Caki2 (cell line): ENCODE measurements around the gene GPR158. TPM values are rescaled to one million over a fixed set of nuclear protein-coding genes. Genes with fewer than 3 reads are reported as not detected.
"Not testable (repeated sequence)": the region's sequence is repeated elsewhere in the genome, so short reads cannot be mapped to it uniquely, and the experiment has no call there.

Experiments
- DNase-seq: peaks from one replicate; pipeline ENCODE4 v3.0.0-alpha.2; 2015; ENCODE audit warnings: low read depth
- in situ Hi-C: cut with HindIII; loops from 2 replicates; pipeline ENCODE4 v1.10.0; 2016; ENCODE audit warnings: low sequenced_read_pairs, low pct_unique_long_range_greater_than_20kb, mixed read lengths
- total RNA-seq: library from RNA; depleted of rRNA; stranded (reverse); fragments of >200 nt; shearing (Covaris generic); gene quantifications from 2 replicates; pipeline ENCODE4 v1.2.3, GENCODE V29; 2014; ENCODE audit warnings: low replicate concordance

GPR158 gene
- total RNA-seq, 1 experiment from 2014 or later: not detected

GRCh38 chr10:25356609-25357008, 181.8 kb downstream of the GPR158 start:
- in situ Hi-C loops: no loop called here
- no peak for DNase-seq

GRCh38 chr10:25357269-25357668, 182.5 kb downstream of the GPR158 start:
- in situ Hi-C loops: no loop called here
- DNase-seq: no peak

DNA sequence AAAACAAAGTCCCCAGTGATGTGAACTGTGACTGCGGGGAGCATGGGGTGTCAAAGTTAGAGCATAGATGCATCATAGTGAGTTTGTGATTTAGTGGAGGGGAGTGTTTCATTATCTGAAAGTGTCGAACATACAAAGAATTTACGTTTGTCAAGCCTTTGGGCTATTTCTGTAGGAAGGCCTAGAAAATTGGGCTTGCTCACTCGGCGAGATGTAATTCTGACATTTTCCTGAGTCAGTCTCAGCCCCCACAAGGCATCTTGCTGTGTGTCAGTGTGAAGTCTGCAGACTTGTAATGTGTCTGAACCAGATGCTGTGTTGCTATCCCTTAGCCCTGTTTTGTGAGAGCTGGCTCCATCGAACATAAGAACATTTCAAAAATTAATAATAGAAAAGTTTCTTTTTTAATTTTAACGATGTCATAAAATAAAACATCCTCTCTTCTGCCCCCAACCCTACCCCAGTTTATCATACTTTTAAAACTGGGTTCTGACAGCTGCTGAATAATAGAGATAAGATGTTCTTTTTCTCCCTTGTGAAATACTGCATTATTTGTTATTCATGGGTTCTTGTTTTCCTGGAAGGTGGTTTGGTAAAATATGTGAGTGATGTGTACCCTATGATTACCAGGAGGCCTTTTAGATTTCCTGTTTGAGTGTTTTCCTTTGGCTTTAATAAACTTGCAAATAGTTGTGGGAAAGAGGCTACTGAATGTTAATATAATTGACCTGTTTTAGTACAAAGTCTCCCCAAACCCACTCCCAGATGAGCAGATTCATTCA, 207.4 kb downstream of the GPR158 start:
- in situ Hi-C loops: no loop called here
- no peak for DNase-seq

- DNase-seq, in situ Hi-C loops: not testable (repeated sequence)
Observed at GRCh38 chr10:25382901-25383300, 208.1 kb downstream of the GPR158 start.

GRCh38 chr10:25383686-25384085, 208.9 kb downstream of the GPR158 start:
- DNase-seq: no peak
- in situ Hi-C loops: no loop called here

DNA sequence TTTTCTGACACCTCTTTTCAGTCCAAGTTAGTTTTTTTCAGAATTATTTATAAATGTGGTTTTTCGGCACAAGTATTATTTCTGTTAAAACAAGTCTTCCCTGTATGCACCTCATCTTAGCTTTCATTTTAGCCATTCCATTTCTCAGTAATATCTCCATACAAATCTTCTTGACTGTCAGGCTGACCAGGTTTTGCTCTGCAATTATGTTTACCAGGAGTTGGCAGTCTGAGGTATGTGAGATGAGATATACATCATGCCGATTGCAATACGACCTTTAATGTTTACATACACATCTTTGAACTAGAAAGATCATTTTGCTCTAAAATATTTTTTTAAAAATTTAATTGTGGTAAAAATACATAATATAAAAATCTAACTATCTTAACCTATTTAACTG, 209.8 kb downstream of the GPR158 start:
- DNase-seq: no peak
- in situ Hi-C loops: no loop called here

DNA sequence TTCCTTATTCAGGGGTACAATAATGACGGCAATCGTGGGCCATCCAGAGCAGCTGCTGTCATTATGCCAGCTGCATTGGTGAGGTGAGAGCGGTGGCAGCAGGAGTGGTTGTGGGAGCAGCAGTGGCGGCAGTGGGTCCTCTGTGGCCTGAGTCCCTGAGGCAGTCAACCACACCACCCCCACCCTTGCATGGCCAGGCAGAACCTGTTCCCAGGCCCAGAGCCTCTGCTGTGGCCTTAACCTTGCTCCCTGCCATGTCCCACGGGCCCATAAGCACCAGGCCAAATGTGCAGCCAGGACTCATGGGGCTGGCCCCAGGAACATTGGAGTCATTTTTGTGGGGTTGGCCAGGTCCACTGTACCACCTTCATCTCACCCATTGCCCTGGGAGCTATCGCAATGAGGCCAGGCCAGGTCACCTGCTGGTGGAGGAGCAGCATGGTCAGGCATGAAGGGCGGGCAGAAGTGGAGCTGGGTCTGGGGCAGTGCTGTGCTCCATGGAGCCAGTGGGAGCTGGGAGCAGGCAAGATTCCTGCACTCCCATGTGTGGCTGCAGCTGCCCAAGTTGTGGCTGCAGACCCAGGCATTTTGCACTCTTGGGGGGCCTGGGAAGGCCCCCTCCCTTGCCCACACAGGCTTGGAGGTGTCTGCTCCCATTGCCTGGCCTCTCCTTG, 213.5 kb downstream of the GPR158 start:
- DNase-seq: no peak
- in situ Hi-C loops: no loop called here

- in situ Hi-C loops: no loop called here
- no peak for DNase-seq
Observed at GRCh38 chr10:25388862-25389206, 214.0 kb downstream of the GPR158 start.

DNA sequence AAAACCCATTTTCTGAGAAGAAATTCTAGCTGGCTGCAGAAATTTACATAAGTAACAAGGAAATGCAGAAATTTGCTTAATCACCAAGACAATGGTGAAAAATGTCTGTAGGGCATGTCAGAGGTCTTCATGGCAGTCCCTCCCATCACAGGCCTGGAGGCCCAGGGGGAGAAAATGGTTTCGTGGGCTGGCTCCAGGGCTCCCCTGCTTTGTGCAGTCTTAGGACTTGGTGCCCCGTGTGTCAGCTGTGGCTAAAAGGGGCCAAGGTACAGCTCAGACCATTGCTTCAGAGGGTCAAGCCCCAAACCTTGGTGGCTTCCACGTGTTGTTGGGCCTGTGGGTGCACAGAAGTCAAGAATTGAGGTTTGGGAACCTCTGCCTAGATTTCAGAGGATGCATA, 215.9 kb downstream of the GPR158 start:
- in situ Hi-C loops: no loop called here
- DNase-seq: no peak

DNA sequence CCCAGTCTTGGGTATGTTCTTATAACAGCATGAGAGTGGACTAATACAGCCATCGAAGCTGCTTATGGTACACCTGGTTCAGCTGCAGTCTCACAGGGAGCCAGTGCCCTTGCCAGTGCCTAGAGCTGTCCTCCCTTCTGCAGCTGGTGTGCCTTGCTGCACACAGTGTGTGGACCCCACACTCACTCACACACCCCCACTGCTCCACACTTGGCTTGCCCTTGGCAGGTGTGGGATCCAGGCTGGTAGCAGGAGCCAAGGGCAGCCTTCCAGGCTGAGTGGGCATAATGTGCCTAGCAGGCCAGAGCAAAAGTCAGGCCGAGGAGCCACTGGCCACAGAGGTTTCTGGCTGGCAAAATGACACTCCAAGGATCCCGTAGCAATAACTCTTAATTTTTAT, 217.3 kb downstream of the GPR158 start:
- in situ Hi-C loops: no loop called here
- DNase-seq: no peak

GRCh38 chr10:25393621-25394020, 218.8 kb downstream of the GPR158 start:
- in situ Hi-C loops: no loop called here
- no peak for DNase-seq

- in situ Hi-C loops: no loop called here
- no peak for DNase-seq
Observed at GRCh38 chr10:25398680-25399079, 223.9 kb downstream of the GPR158 start.

GRCh38 chr10:25405871-25406270, 231.1 kb downstream of the GPR158 start:
- DNase-seq: no peak
- in situ Hi-C loops: no loop called here

- in situ Hi-C loops: no loop called here
Observed at GRCh38 chr10:25417611-25418010, 242.8 kb downstream of the GPR158 start.

GRCh38 chr10:25425776-25426175, 251.0 kb downstream of the GPR158 start:
- DNase-seq: no peak

More at GRCh38 chr10:25417611-25418010, 242.8 kb downstream of the GPR158 start:
- no peak for DNase-seq

GRCh38 chr10:25436431-25436830, 261.6 kb downstream of the GPR158 start:
- no peak for DNase-seq
- in situ Hi-C loops: no loop called here

More at GRCh38 chr10:25425776-25426175, 251.0 kb downstream of the GPR158 start:
- in situ Hi-C loops: no loop called here

DNA sequence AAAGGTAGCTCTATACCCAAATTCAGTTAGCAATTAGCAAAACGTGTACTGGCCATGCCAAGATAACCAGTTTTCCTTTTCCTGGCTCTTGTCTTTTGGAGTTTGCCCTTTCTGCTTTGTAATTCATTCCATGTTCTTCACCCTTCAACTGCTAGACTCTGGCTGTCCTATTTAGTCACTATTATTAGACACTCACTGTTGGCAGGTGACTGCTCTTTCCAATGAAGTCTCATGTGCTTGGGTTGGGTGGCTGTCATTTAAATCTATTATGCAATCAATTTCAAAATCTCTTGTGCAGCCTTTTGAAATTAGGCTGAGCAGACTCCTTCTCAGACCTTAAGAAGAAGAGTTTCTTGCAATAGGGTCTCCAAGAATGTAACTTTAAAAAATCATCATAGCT, 266.5 kb downstream of the GPR158 start:
- no peak for DNase-seq
- in situ Hi-C loops: no loop called here

DNA sequence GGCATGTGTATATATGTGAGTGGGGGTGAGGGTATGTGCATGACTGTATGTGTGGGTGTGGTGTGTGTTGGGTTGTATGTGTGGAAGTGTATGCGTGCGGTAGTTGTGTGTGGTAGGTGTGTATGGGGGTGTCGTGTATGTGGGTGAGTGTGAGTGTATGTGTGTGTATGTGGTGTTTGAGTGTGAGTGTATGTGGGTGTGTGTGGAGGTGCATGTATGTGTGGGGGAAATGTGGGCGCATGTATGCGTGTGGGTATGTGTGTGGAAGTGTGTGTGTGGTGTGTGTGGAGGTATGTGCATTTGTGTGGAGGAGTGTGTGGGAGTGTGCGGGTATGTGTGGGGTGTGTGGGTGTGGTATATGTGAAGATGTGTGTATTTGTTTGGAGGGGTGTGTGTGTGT, 269.5 kb downstream of the GPR158 start:
- no peak for DNase-seq
- in situ Hi-C loops: no loop called here

DNA sequence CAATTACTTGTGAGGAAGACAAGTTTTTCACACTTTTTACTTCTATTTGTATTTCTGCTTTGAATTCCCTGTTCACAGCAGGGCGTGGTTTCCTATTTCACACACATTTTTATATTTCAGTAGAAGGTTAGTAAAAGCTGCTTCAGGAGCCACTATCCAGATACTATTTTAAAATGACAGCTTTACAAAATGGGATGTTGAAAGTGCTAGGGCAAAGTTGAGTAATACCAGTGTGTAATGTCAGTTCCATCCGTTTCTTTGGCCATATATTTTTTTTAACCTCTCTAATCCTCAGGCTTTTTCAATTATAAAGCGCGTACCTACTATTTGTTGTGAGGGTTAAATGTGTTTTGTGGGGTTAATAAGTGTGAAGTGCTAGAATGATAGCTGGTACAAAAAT, 276.6 kb downstream of the GPR158 start:
- no peak for DNase-seq

DNA sequence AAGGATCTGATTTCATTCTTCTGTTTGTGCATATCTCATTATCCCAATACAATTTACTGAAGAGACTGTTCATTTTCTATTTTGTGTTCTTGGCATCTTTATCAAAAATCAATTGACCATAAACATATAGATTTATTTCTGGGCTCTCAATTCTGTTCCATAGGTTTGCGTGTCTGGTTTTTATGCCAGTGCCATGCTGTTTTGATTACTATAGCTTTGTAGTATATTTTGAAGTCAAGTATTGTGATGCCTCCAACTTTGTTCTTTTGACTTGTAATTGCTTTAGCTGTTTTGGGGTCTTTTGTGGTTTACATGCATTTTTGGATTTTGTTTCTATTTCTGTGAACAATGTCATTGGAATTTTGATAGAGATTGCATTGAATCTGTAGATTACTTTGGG, 278.8 kb downstream of the GPR158 start:
- in situ Hi-C loops: no loop called here
- DNase-seq: no peak

More for the DNA sequence above, 276.6 kb downstream of the GPR158 start:
- in situ Hi-C loops: no loop called here
